HuH-7 (cell line): ENCODE measurements around the gene NEMF.
A peak's percentile ranks its signal among the peaks of the same experiment; 100 is the strongest.
"Not testable (repeated sequence)": the region's sequence is repeated elsewhere in the genome, so short reads cannot be mapped to it uniquely, and the experiment has no call there.

Experiments
- DNase-seq: peaks from one replicate; pipeline ENCODE4 v3.0.0; 2011; ENCODE audit warnings: low spot score

NEMF gene

DNA sequence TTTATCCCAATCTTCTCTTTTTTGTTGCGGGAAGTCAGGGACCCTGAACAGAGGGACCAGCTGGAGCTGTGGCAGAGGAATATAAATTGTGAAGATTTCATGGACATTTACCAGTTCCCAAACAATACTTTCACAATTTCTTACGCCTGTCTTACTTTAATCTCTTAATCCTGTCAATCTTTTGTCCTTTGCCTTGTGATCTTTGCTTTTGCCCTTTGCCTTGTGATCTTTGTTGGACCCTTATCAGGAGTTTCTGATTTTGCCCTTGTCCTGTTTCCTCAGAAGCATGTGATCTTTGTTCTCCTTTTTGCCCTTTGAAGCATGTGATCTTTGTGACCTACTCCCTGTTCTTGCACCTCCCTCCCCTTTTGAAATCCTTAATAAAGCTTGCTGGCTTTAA is 36.5 kb downstream of the NEMF start:
- DNase-seq, result not testable (repeated sequence)

DNA sequence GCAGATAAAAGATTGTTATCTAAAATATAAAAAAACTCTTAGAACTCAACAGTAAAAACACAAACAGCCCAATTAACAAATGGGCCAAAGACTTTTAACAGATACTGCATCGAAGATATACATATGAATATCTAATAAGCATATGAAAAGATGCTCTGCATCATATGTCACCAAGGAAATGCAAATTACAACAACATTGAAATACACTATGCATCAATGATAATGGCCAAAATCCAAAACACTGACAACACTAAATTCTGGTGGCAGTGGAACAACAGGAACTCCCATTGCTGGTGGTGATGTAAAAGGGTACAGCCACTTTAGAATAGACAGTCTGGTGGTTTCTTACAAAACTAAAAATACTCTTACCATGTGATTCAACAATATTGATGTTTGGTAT is 43.8 kb downstream of the NEMF start:
- no peak for DNase-seq

DNA sequence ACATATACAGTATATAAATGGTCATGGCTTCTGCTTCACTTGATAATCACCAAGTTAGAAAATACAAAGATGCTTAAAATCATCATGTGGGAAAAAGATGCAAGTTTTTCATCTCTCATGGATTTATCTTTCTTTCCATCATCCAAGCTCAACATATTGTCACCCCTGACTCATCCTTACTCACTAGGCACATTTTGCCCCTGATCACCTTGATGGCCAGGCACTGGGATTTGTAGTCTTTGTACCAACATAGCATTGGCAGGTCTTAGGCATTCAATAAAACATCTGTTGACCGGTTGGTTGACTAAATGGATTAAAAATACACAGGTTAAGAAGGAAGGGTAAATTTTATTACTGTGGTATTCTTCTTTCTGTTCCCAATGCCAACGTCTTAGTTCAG is 56.6 kb downstream of the NEMF start:
- DNase-seq, result no peak

GRCh38 chr14:49792618-49793017 is 60.0 kb downstream of the NEMF start:
- DNase-seq, result no peak

GRCh38 chr14:49786315-49786714 is 66.3 kb downstream of the NEMF start:
- DNase-seq, result no peak

DNA sequence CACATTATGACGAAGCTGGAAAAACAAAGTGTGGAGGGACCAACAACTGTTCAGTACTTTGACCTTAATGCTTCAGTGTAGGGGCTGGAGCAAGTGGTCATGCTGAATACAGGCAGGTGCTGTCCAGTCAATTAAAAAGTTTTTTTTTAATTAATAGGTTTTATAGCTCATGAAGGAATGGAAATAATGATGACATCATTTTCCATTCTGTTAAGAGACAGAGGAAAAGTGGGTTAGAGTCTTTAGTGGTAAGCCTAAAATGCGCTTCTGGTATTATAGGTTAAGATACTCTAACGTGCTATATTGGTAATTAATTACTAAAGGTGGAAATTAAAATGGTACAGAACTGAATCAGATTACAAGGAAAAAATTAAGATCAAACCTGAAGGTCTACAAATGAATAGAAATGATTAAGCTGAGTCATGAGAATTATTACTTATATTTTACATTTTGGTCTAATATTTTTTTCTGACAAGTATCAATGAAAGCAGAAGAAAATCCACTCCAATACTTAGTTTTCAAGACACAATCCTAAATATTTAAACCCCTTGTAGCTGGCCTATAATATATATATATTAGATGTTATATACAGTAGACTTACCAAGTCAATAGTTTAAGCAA is 69.1 kb downstream of the NEMF start:
- DNase-seq, result no peak

DNA sequence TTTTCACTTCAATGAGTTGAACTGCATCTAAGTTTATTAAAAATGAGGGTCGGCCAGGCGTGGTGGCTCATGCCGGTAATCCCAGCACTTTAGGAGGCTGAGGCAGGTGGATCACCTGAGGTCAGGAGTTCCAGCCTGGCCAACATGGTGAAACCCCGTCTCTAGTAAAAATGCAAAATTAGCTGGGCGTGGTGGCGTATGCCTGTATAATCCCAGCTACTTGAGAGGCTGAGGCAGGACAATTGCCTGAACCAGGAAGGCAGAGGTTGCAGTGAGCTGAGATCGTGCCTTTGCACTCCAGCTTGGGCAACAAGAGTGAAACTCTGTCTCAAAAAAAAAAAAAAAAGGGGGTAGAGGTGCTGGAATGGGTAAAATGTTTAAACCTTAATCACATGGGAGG is 71.5 kb downstream of the NEMF start:
- not testable (repeated sequence) for DNase-seq

GRCh38 chr14:49778421-49778820 is 74.2 kb downstream of the NEMF start:
- no peak for DNase-seq

DNA sequence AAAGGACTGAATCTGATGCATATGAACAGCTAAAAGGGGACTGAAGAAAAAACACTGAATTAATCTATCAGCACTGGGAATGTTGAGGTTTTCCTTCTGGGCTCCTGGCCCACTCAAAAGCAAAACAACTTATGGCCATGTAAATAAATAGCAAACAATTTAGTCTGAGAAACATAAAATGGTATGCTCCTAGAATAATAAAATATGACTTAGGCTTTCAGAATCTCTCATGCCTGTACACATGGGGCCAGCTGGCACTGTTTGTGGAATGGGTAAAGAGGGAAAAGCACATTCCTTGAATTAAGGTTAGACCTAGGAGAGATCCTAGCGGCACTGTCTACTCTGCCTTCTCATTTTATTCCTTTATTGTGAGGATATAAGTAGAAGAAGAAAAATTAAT is 78.5 kb downstream of the NEMF start:
- DNase-seq, result no peak

DNA sequence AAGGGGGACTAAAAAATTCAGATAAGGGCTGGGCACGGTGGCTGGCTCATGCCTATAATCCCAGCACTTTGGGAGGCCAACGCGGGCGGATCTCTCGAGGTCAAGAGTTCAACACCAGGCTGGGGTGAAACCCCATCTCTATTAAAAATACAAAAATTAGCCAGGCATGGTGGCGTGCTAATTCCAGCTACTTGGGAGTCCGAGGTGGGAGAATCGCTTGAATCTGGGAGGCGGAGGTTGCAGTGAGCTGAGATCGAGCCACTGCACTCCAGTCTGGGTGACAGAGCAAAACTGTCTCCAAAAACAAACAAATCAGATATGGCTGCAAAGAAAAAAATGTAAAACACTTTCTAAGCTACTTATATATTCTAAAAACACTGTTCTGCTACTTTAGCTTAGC is 80.9 kb downstream of the NEMF start:
- not testable (repeated sequence) for DNase-seq

- peak; percentile 40 for DNase-seq
Observed at GRCh38 chr14:49770212-49770817, 82.3 kb downstream of the NEMF start.

DNA sequence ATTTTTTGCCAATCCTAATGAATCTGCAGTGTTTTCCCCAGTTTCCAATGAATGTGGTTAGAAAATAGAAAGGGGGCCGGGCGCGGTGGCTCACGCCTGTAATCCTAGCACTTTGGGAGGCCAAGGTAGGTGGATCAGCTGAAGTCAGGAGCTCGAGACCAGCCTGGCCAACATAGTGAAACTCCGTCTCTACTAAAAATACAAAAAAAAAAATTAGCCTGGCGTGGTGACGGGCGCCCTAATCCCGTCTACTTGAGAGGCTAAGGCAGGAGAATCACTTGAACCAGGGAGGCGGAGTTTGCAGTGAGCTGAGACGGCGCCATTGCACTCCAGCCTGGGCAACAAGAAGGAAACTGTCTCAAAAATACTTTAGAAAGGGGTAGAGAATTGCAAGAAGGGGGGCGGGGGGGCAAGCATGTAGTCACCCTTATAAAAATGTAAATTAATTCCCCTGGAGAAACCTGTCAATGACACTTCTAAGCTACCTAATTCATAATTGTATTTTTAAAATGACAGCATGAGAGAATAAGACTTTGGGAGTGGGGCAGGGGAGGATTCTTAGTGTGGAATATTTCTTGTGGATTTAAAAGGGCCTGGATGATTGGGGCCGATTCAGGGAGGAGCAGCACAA is 82.9 kb downstream of the NEMF start:
- no peak for DNase-seq

DNA sequence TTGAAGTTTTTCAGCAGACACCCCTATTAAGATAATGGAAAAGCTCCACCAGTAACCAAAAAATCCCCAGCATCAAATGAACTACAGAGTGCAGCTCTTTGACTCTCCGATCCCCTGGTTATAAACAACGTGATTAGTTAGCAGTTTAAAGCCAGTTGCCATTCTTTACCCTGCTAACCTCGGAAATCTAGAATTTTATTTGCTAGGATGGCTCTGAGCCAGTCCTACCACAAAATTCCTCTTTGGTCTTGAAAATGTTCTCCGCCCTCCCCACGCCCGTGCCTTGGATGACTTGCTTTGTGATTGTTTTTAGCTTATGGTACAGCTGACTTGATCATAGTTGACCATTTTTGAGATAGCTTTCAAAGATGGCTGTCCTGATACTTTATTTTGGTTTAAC is 83.4 kb downstream of the NEMF start:
- DNase-seq, result no peak

DNA sequence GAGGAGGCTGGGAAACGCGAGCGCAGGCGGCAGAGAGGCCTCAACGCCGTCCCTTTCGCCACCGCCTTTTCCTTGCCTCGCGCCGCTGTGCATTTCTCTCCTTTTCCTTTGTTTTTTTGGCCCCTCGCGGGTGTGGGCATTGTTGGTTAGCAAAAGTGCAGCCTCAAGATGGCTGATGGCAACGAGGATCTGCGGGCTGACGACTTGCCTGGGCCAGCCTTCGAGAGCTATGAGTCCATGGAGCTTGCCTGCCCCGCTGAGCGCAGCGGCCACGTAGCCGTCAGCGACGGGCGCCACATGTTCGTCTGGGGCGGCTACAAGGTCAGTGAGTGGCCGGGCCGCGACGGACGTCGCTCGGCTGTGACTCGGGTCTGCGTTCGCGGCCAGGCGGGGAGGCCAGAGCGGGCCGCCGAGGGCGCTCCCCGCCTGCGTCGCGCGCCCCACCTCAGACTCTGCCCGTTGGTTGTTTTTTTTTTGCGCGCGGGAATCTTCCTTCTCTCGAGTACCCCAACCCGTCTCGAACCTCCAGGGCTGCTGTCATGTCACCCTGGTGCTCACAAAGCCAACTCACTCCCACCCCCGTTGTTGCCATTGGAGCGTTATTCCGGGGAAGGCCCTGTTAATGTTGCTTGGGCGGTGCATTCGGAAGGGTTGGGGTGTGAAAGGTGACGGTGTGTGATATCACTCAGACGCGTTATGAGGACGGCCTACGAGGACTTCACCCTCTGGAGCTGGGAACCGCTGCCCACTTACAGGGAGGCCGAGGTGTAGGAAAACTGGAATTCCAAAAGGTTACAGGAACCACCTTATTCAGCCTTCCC is 84.1 kb downstream of the NEMF start:
- no peak for DNase-seq

- DNase-seq, result peak; percentile 46
Observed at GRCh38 chr14:49767571-49768300, 84.9 kb downstream of the NEMF start, which contains the start of gene KLHDC2. Gene KLHDC2 (plus strand): TSS chr14:49768153. CDS start chr14:49768469, 316 bp downstream.

DNA sequence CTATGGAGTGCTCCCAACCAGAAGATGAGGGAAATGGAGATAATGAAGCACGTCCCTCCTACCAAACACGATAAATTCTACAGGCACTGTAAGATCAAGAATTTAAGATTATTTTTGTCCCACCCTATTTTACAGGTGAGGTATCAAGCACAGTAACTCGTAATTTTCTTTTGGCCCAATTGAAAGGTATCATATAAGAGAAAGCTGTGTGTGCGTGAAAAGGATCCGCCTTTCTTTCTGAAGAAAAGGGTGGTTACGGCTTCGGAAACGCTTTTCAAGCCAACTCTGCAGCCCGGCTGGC is 85.4 kb downstream of the NEMF start:
- no peak for DNase-seq

- no peak for DNase-seq
Observed at GRCh38 chr14:49766839-49767238, 85.7 kb downstream of the NEMF start.

DNA sequence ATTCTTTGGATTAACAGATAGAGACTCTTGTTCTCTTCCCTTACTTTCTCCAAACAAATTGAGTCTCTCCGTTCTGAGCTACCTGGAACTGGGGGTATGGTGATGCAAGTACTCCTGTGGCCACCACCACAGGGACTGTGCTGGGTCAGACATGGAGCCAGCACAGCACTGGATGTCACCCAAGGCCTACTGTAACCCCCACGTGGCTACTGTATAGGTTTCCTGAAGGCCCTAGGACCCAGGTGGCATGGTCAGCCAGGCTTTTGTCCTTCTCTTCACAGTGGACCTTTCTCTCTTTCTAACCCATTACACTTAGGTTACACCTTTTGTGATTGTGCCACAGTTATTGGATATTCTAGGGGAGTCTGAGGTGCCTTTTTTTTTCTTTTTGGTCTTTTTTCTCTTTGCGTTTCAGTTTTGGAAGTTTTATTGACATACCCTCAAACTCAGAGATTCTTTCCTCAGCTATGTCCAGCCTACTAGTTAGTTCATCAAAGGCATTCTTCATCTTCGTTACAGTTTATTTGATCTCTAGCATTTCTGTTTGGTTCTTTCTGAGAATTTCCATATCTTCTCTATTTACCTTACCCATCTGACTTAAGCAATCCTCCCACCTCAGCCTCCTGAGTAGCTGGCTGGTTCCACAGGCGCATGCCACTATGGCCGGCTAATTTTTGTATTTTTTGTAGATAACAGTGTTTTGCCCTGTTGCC is 90.6 kb downstream of the NEMF start:
- no peak for DNase-seq

GRCh38 chr14:49755378-49755777 is 97.2 kb downstream of the NEMF start:
- DNase-seq, result no peak

GRCh38 chr14:49754570-49755097 is 98.0 kb downstream of the NEMF start:
- DNase-seq, result no peak

DNA sequence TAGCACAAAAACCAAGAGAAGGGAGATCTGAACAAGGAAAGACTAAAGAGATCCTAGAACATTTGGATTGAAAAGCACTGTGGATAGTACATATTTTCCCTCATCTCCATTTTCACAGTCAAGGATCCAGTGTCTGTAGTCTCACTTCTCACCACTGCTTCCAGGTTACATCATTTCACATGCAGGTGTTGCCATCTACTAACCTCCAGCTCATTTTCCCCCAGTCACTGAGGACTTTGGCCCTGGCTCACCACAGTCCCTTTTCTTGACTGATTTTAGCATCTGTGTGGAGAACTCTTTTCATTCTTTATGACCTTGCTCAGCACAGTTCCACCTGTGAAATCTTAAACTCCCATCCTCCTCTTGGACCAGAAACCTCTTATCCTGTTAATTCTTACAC is 106.1 kb downstream of the NEMF start:
- not testable (repeated sequence) for DNase-seq
